ENCODE measurements around the gene ITPKC.

ITPKC gene

GRCh38 chr19:40752257-40752781 lies 35.4 kb downstream of the ITPKC start:
- peaks cover 36% of the 10 kb centered on the region for H3K4me1 ChIP-seq (ENCODE audit: control insufficient read depth, insufficient read depth, low read length, poor library complexity, severe bottlenecking)
- H3K36me3 ChIP-seq (ENCODE audit: control insufficient read depth, insufficient read depth, low read length), result peaks cover 57% of the 10 kb centered on the region
- WGBS, 2 experiments (ENCODE audit: insufficient coverage in 2 of 2), result 66 to 71% methylated on average over 8 of the region's 12 CpGs
- peak overlapping the region; percentile 23 for H3K27ac ChIP-seq (ENCODE audit: low read depth, low read length, severe bottlenecking)
- no peaks in the 10 kb centered on the region for H3K9me3 ChIP-seq (ENCODE audit: control insufficient read depth, low read length)
- peak overlapping the region; percentile 92 for H3K4me3 ChIP-seq (ENCODE audit: extremely low read depth, insufficient read depth, low read length, poor library complexity, severe bottlenecking)

DNA sequence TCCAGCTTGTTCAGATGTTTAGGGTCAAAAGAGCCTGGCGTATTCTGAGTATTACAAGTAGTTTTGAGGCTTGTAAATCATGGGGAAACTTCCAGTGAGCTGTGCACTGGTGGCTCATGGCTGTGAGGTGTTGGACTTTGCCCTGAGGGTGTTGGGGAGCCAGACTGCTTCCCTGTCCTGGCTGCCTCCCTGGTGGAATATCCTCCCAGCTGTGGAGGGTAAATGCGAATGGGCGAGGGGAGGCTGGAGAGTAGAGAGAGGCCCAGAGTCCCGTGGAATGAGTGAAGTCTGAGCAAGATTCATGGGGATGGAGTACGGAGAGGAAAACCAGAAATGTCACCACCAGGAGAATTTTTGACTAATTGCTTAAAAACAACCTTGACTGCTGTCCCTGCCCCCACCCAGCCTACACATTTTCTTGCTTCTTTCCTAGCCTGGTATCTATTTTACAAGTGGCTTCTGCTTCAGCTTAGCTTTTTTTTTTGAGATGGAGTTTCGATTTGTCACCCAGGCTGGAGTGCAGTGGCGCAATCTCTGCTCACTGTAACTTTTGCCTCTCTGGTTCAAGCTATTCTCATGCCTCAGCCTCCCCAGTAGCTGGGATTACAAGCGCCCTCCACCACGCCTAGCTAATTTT lies 37.8 kb downstream of the ITPKC start:
- Histone ChIP-seq H3K36me3 (ENCODE audit: control insufficient read depth, insufficient read depth, low read length) (peaks cover 71% of the 10 kb centered on the region), H3K9me3 (ENCODE audit: control insufficient read depth, low read length) (no peaks in the 10 kb centered on the region), H3K4me1 (ENCODE audit: control insufficient read depth, insufficient read depth, low read length, poor library complexity, severe bottlenecking) (peaks cover 26% of the 10 kb centered on the region), H3K27ac (ENCODE audit: low read depth, low read length, severe bottlenecking) (no peak overlapping the region), H3K4me3 (ENCODE audit: extremely low read depth, insufficient read depth, low read length, poor library complexity, severe bottlenecking) (no peak overlapping the region)
- 92 to 100% methylated on average over 4 to 7 of the region's 9 CpGs for WGBS, 2 experiments (ENCODE audit: insufficient coverage in 2 of 2)

DNA sequence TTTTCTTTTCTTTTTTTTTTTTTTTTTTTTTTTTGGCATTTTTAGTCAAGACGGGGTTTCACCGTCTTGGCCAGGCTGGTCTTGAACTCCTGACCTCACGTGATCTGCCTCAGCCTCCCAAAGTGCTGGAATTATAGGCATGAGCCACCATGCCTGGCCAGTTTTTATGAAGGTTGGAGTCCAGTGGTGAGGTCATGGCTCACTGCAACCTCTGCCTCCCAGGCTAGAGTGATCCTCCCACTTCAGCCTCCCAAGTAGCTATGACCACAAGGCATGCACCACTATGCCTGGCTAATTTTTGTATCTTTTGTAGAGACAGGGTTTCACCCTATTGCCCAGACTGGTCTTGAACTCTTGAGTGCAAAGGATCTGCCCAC lies 38.3 kb downstream of the ITPKC start:
- Histone ChIP-seq H3K9me3 (ENCODE audit: control insufficient read depth, low read length) (no peaks in the 10 kb centered on the region), H3K36me3 (ENCODE audit: control insufficient read depth, insufficient read depth, low read length) (peaks cover 76% of the 10 kb centered on the region), H3K4me3 (ENCODE audit: extremely low read depth, insufficient read depth, low read length, poor library complexity, severe bottlenecking) (no peak overlapping the region), H3K27ac (ENCODE audit: low read depth, low read length, severe bottlenecking) (no peak overlapping the region), H3K4me1 (ENCODE audit: control insufficient read depth, insufficient read depth, low read length, poor library complexity, severe bottlenecking) (peaks cover 23% of the 10 kb centered on the region)
- WGBS, 2 experiments (ENCODE audit: insufficient coverage in 2 of 2), result 100% methylated on average over 1 to 2 of the region's 3 CpGs

DNA sequence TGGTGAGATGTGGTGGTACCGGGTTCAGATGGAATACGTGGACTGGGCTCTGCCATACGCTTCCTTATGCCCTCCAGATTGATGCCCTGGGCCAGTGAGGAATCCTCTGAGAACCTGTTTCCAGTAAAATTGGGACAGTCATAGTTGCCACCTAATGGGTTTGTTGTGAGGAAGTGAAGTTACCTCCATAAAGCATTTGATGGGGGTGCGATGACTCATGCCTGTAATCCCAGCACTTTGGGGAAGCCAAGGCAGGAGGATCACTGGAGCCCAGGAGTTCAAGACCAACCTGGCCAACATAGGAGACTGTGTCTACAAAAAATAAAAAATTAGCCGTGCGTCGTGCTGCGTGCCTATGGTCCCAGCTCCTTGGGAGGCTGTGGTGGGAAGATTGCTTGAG lies 38.9 kb downstream of the ITPKC start:
- Histone ChIP-seq H3K27ac (ENCODE audit: low read depth, low read length, severe bottlenecking) (no peak overlapping the region), H3K9me3 (ENCODE audit: control insufficient read depth, low read length) (no peaks in the 10 kb centered on the region), H3K36me3 (ENCODE audit: control insufficient read depth, insufficient read depth, low read length) (peaks cover 81% of the 10 kb centered on the region), H3K4me3 (ENCODE audit: extremely low read depth, insufficient read depth, low read length, poor library complexity, severe bottlenecking) (no peak overlapping the region), H3K4me1 (ENCODE audit: control insufficient read depth, insufficient read depth, low read length, poor library complexity, severe bottlenecking) (peaks cover 23% of the 10 kb centered on the region)
- 95 to 100% methylated on average over 4 to 6 of the region's 8 CpGs for WGBS, 2 experiments (ENCODE audit: insufficient coverage in 2 of 2)

GRCh38 chr19:40756502-40757110 lies 39.7 kb downstream of the ITPKC start:
- no peak overlapping the region for H3K4me3 ChIP-seq (ENCODE audit: extremely low read depth, insufficient read depth, low read length, poor library complexity, severe bottlenecking)
- no peak overlapping the region for H3K27ac ChIP-seq (ENCODE audit: low read depth, low read length, severe bottlenecking)
- H3K36me3 ChIP-seq (ENCODE audit: control insufficient read depth, insufficient read depth, low read length), result peaks cover 89% of the 10 kb centered on the region
- H3K9me3 ChIP-seq (ENCODE audit: control insufficient read depth, low read length), result no peaks in the 10 kb centered on the region
- peaks cover 23% of the 10 kb centered on the region for H3K4me1 ChIP-seq (ENCODE audit: control insufficient read depth, insufficient read depth, low read length, poor library complexity, severe bottlenecking)
- WGBS, 2 experiments (ENCODE audit: insufficient coverage in 2 of 2), result 94 to 97% methylated on average over 7 to 10 of the region's 11 CpGs

GRCh38 chr19:40758491-40758890 lies 41.6 kb downstream of the ITPKC start:
- 100% methylated on average over 3 of the region's 3 CpGs; no CpG with 5 or more reads in 1 of the 2 experiments for WGBS, 2 experiments (ENCODE audit: insufficient coverage in 2 of 2)
- Histone ChIP-seq H3K4me3 (ENCODE audit: extremely low read depth, insufficient read depth, low read length, poor library complexity, severe bottlenecking) (no peak overlapping the region), H3K36me3 (ENCODE audit: control insufficient read depth, insufficient read depth, low read length) (peaks cover 92% of the 10 kb centered on the region), H3K27ac (ENCODE audit: low read depth, low read length, severe bottlenecking) (no peak overlapping the region), H3K9me3 (ENCODE audit: control insufficient read depth, low read length) (no peaks in the 10 kb centered on the region), H3K4me1 (ENCODE audit: control insufficient read depth, insufficient read depth, low read length, poor library complexity, severe bottlenecking) (peaks cover 23% of the 10 kb centered on the region)

- no peak overlapping the region for H3K27ac ChIP-seq (ENCODE audit: low read depth, low read length, severe bottlenecking)
- H3K9me3 ChIP-seq (ENCODE audit: control insufficient read depth, low read length), result no peaks in the 10 kb centered on the region
- H3K4me3 ChIP-seq (ENCODE audit: extremely low read depth, insufficient read depth, low read length, poor library complexity, severe bottlenecking), result no peak overlapping the region
- peaks cover 20% of the 10 kb centered on the region for H3K4me1 ChIP-seq (ENCODE audit: control insufficient read depth, insufficient read depth, low read length, poor library complexity, severe bottlenecking)
- 97 to 99% methylated on average over 8 to 12 of the region's 13 CpGs for WGBS, 2 experiments (ENCODE audit: insufficient coverage in 2 of 2)
- H3K36me3 ChIP-seq (ENCODE audit: control insufficient read depth, insufficient read depth, low read length), result peaks cover 93% of the 10 kb centered on the region
Measured at GRCh38 chr19:40759352-40759751, 42.4 kb downstream of the ITPKC start.

GRCh38 chr19:40762754-40763470 lies 46.0 kb downstream of the ITPKC start:
- peak overlapping the region; percentile 41 for H3K27ac ChIP-seq (ENCODE audit: low read depth, low read length, severe bottlenecking)
- no peaks in the 10 kb centered on the region for H3K9me3 ChIP-seq (ENCODE audit: control insufficient read depth, low read length)
- peaks cover 95% of the 10 kb centered on the region for H3K36me3 ChIP-seq (ENCODE audit: control insufficient read depth, insufficient read depth, low read length)
- no peaks in the 10 kb centered on the region for H3K4me1 ChIP-seq (ENCODE audit: control insufficient read depth, insufficient read depth, low read length, poor library complexity, severe bottlenecking)
- H3K4me3 ChIP-seq (ENCODE audit: extremely low read depth, insufficient read depth, low read length, poor library complexity, severe bottlenecking), result no peak overlapping the region
- 94 to 96% methylated on average over 14 of the region's 17 CpGs for WGBS, 2 experiments (ENCODE audit: insufficient coverage in 2 of 2)

GRCh38 chr19:40763526-40763925 lies 46.6 kb downstream of the ITPKC start:
- Histone ChIP-seq H3K9me3 (ENCODE audit: control insufficient read depth, low read length) (no peaks in the 10 kb centered on the region), H3K4me1 (ENCODE audit: control insufficient read depth, insufficient read depth, low read length, poor library complexity, severe bottlenecking) (no peaks in the 10 kb centered on the region), H3K27ac (ENCODE audit: low read depth, low read length, severe bottlenecking) (no peak overlapping the region), H3K36me3 (ENCODE audit: control insufficient read depth, insufficient read depth, low read length) (peaks cover 91% of the 10 kb centered on the region), H3K4me3 (ENCODE audit: extremely low read depth, insufficient read depth, low read length, poor library complexity, severe bottlenecking) (no peak overlapping the region)
- 91 to 97% methylated on average over 4 to 7 of the region's 7 CpGs for WGBS, 2 experiments (ENCODE audit: insufficient coverage in 2 of 2)

DNA sequence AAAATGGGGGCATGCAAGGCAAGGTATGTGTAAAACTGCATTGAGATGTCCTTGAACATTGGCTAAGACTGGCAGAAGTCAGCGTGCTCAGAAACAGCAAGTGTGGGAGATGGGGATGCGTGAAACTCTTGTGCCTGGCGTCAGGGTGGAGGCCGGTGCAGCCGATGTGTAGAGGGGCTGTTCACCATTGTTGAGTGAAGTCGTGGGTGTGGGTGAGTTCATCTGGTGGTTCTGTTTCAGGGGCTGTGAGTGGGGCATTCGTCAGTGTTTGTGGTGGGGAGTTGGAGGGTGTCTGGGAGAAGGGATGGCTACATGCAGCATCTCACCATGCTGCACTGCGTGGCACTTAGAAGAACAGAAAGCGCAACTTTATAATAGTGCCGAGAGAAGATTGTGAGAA lies 47.1 kb downstream of the ITPKC start:
- no peak overlapping the region for H3K27ac ChIP-seq (ENCODE audit: low read depth, low read length, severe bottlenecking)
- peaks cover 93% of the 10 kb centered on the region for H3K36me3 ChIP-seq (ENCODE audit: control insufficient read depth, insufficient read depth, low read length)
- H3K4me1 ChIP-seq (ENCODE audit: control insufficient read depth, insufficient read depth, low read length, poor library complexity, severe bottlenecking), result no peaks in the 10 kb centered on the region
- 91 to 100% methylated on average over 5 to 7 of the region's 10 CpGs for WGBS, 2 experiments (ENCODE audit: insufficient coverage in 2 of 2)
- H3K9me3 ChIP-seq (ENCODE audit: control insufficient read depth, low read length), result no peaks in the 10 kb centered on the region
- no peak overlapping the region for H3K4me3 ChIP-seq (ENCODE audit: extremely low read depth, insufficient read depth, low read length, poor library complexity, severe bottlenecking)
